NCI-H2196 (cell line): ENCODE results near the gene THADA.

Source experiments
- DNase-seq: peaks from one replicate; lab custom pipeline; 2025; ENCODE audit not compliant: unreplicated experiment; lab: John Stamatoyannopoulos, UW

THADA gene

GRCh38 chr2:43328832-43329231 lies 267.0 kb downstream of the THADA start:
- DNase-seq: no peak

GRCh38 chr2:43328133-43328532 lies 267.7 kb downstream of the THADA start:
- peak; percentile 26 for DNase-seq

GRCh38 chr2:43327119-43327518 lies 268.7 kb downstream of the THADA start:
- no peak for DNase-seq

DNA sequence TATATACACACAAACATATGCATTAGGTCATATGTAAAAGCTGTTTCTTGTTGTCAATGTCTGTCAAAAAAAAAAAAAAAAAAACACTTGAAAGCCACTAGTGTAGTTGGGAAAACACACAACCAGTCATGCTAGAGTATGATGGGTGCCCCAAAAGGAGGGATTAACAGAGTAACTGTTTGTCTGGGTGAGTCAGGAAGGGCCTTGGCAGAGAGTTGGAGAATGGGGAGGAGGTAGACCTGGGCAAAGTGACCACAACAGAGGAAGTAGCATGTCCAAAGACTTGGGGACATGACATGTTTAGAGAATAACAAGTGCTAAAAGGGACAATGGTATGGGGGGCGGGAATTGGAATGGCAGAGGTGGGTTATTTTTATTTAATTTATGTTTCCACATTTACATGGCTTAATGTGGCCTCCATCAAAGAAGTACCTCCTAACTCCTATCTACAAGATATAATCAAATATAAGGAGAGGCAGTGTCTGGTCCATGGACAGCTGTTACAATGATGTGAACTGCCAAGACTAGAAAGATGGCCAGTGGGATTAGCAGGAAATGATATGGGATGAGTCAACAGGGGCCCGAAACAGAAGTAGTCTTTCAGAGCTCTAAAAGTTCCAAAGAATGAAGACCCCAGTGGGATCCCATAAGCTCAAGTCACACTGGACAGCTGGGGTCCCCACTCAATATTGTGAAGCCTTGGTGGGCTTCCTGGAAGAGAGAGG lies 269.6 kb downstream of the THADA start:
- DNase-seq: no peak

GRCh38 chr2:43325107-43325811 lies 270.6 kb downstream of the THADA start:
- DNase-seq: no peak

DNA sequence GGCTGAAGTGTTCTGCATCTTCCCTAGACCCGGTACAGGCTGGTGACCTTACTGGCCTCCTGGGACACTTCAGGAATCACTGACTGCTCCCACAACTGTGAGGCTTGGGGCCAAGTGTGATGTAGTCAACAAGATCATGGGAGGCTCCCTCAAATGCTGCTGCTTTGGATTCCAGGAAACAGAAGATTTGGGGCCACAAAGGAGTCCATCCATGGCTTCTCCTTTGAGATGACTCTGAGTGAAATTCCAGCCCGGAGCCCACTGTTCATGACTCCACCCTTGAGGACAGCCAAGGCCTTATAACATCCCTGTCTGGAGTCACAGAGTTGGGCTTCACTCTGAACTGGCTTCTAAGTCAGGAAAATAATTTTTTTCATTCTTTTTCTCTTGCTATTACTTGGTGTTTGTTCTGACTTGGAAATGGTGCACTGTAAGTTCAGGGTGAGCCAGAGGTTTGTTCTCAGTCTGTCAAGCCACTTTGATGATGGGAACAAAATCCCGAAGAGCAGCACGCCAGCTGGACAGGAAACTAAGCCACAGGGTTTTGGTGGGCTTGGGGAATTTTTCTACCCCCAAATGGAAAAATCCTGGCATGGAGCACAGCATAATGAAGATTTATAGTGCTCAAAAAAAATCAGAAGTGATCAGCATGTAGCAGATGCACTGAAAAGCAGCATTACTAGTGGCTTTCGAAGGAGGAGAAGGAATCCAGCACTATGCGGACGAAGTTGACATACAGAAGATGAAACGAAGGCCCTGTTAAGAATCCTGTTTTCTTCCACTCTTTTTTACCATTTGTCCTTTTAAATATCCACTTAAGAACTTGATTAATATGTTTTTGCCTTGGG lies 271.4 kb downstream of the THADA start:
- DNase-seq: no peak

DNA sequence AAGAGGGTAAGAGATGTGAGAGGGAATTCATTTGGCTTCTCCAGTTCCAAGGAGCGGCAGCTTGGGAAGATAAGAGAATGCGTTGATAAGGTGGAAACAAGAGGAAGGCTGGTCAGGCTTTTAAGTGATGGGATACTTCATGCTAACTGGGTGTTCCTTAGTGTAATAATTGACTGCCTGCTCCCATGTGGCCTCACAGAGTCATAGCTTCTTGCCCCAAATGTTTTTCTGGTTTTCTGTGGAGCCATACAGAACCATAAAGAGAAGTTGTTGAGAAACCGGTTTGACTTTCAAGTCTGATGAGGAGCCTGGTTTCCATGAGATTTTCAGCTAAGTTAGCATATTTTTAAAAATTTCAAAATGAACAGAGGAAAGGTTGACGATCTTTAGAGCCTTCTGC lies 272.0 kb downstream of the THADA start:
- no peak for DNase-seq

DNA sequence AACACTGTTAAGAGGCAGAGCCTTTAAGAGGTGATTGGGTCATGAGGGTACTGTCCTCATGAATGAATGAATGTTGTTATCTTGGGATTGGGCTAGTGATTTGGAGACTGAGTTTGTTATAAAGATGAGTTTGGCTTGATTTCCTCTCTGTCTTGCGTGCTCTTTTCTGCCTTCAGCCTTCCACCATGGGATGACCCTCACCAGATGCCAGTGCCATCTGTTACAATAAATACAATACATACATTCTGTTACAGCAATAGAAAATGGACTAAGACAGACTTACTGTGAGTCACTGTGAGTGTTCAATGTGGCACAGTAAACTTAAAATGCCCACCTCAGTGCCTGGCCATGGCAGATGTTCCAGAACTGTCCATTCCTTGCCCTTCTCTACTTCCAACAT lies 274.4 kb downstream of the THADA start:
- DNase-seq: no peak

GRCh38 chr2:43319541-43319940 lies 276.3 kb downstream of the THADA start:
- DNase-seq: no peak

DNA sequence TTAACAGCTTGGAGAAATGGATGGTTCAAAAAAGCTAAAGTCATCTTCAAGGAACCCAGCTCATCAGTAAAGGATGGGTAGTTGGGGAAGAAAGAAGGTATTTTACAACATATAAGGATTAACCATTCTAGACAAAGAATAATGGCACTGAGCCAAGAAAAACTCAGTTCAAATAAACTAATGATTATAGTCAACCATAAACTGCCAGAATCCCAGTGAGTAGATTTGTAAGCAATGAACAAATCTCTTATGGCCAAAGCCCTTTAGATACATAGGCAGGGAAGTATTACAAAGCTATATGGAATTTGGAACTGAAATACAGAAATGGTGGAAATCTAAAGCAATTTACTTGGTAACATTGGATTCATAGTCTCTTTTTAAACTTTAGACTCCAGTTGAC lies 277.0 kb downstream of the THADA start:
- DNase-seq: no peak

GRCh38 chr2:43317680-43318079 lies 278.2 kb downstream of the THADA start:
- no peak for DNase-seq

- DNase-seq: no peak
Measured at GRCh38 chr2:43317194-43317593, 278.6 kb downstream of the THADA start.

DNA sequence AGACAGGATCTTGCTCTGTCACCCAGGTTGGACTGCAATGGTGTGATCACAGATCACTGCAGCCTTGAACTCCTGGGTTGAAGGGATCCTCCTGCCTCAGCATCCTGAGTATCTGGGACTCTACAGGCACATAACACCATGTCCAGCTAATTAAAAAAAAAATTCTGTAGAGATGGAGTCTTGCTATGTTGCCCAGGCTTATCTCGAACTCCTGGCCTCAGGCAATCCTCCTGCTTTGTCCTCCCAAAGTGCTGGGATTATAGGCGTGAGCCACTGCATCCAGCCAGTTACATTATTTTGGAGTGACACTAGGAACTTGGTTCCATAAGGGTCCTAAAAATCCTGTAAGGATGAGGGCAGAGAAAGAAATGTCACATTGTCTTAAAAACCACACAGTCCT lies 280.4 kb downstream of the THADA start:
- DNase-seq: no peak

DNA sequence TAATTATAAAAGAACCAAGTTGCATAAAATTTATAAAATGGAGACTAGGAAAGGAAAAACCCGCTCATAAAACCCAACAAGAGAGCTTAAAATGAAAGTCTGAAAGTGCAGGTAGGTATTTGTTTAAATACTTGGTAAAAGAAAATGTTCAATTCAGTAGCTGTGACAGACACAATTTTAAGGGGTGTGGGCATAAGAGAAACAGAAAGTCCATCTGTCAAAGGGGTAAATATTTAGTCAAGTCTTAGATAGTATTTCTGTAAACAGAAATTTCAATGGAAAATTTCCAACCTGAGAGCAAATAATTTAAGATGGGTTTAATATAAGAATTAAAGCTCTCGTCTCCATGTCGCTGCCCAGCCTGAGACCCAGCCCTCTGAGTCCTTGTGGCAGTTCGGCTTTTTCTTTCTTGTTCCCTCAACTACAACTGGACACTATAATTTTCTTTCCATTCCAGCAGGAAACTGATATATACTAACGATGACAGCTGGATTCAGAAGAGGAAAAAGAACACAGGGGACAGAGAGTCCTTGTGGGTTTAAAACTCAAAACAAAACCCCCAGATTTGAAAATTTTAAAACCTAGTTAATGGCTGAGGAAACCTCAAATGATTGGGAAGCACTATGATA lies 281.4 kb downstream of the THADA start:
- no peak for DNase-seq

DNA sequence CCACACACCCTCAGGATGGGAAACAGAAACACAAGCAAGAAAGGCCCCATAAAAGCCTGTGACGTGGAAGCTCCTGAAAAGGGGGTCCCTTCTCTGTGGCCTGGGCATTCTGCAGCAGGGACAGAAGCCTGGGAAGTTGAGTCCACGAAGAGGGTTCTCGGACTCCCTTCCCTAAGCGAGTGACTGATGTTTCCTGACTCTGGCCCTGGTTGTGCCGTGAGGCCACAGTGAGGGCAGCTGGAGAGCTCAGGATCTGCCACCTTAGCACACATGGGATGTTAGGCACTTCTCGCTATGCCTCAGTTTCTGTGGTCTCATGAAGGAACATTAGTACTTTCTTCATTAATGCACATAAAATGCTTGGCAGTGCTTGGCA lies 282.2 kb downstream of the THADA start:
- DNase-seq: no peak

GRCh38 chr2:43312755-43313641 lies 282.8 kb downstream of the THADA start:
- peak; percentile 62 for DNase-seq

GRCh38 chr2:43311276-43311675 lies 284.6 kb downstream of the THADA start:
- no peak for DNase-seq

- no peak for DNase-seq
Measured at GRCh38 chr2:43309935-43310334, 285.9 kb downstream of the THADA start.

GRCh38 chr2:43307973-43308372 lies 287.9 kb downstream of the THADA start:
- DNase-seq: no peak

GRCh38 chr2:43307046-43307445 lies 288.8 kb downstream of the THADA start:
- DNase-seq: no peak
